SH-SY5Y (cell line): ENCODE measurements around the gene SMIM1.

ENCODE experiments used
- GATA2 ChIP-seq: IDR thresholded peaks from 2 replicates; pipeline ENCODE4 v1.6.1; 2011; ENCODE audit warnings: mild to moderate bottlenecking, low read depth, low read length
- GATA3 ChIP-seq: IDR thresholded peaks from 2 replicates; pipeline ENCODE4 v1.6.1; 2011; ENCODE audit warnings: low read depth, mild to moderate bottlenecking, low read length, moderate library complexity

DNA sequence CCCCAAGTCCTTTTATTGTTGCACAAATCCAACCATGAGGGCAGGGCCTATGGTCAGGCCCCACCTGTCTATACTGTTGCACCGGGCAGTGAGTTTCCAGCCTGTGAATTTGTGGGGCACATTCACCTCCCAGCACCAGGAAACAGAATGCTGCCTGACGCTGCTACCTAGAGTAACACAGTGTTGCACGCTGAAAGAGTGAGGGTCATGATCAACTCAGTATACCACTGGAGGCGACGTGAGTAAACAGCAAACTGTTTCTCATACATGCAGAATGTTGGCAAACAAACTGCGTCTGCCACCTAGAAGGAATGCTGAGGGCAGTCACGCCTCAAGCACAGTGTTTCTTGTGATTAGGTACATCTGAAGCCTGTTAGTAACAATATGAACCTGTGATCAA is 37.1 kb downstream of the SMIM1 start:
- TF ChIP-seq GATA3 (no peak), GATA2 (no peak)
